Smooth muscle cell (in vitro differentiated cells): ENCODE measurements around the gene PLA2G2E. TPM values are rescaled to one million over a fixed set of nuclear protein-coding genes. Genes with fewer than 3 reads are reported as not detected.

Source experiments
- DNase-seq: peaks from one replicate; lab custom pipeline; 2025; ENCODE audit not compliant: unreplicated experiment; lab: John Stamatoyannopoulos, UW
- H2AFZ ChIP-seq: fragments of 200-600 bp; sonication (generic); 2 replicates; pipeline ENCODE4 v1.6.0; 2016; ENCODE audit warnings: antibody characterized with exemption, low read depth, mild to moderate bottlenecking
- H3F3A ChIP-seq: fragments of 200-600 bp; sonication (generic); 2 replicates; pipeline ENCODE4 v1.6.0; 2017; ENCODE audit warnings: antibody characterized with exemption, low read depth
- H3K27ac ChIP-seq: fragments of 200-600 bp; sonication (generic); 2 replicates; pipeline ENCODE4 v1.5.1; 2016; ENCODE audit warnings: low read depth, mild to moderate bottlenecking
- H3K27me3 ChIP-seq: fragments of 200-600 bp; sonication (generic); 2 replicates; pipeline ENCODE4 v1.6.1; 2016; ENCODE audit warnings: low read depth, mild to moderate bottlenecking
- H3K36me3 ChIP-seq: fragments of 200-600 bp; sonication (generic); 2 replicates; pipeline ENCODE4 v1.5.1; 2016; ENCODE audit warnings: low read depth
- H3K4me1 ChIP-seq: fragments of 200-600 bp; sonication (generic); 2 replicates; pipeline ENCODE4 v1.5.1; 2016; ENCODE audit warnings: low read depth
- H3K4me2 ChIP-seq: fragments of 200-600 bp; sonication (generic); 2 replicates; pipeline ENCODE4 v1.6.0; 2016; ENCODE audit warnings: mild to moderate bottlenecking
- H3K4me3 ChIP-seq: fragments of 200-600 bp; sonication (generic); 2 replicates; pipeline ENCODE4 v1.5.1; 2016; ENCODE audit warnings: mild to moderate bottlenecking
- H3K79me2 ChIP-seq: fragments of 200-600 bp; sonication (generic); 2 replicates; pipeline ENCODE4 v1.6.0; 2016; ENCODE audit warnings: low read depth, mild to moderate bottlenecking
- H3K9ac ChIP-seq: fragments of 200-600 bp; sonication (generic); 2 replicates; pipeline ENCODE4 v1.6.0; 2016; ENCODE audit warnings: low read depth
- H3K9me3 ChIP-seq: fragments of 200-600 bp; sonication (generic); replicated peaks from 2 replicates; pipeline ENCODE4 v1.5.1; 2016; ENCODE audit warnings: low read depth
- H4K20me1 ChIP-seq: fragments of 200-600 bp; sonication (generic); 2 replicates; pipeline ENCODE4 v1.6.0; 2016; ENCODE audit warnings: low read depth
- CTCF ChIP-seq: fragments of 200-600 bp; sonication (generic); IDR thresholded peaks from 2 replicates; pipeline ENCODE4 v1.5.1; 2017; ENCODE audit warnings: borderline replicate concordance, mild to moderate bottlenecking, antibody characterized with exemption; ENCODE audit not compliant: insufficient read depth, poor library complexity, severe bottlenecking
- WGBS: methylation state at CpG from one replicate; pipeline ENCODE4 v1.1.7; 2016; ENCODE audit warnings: low lambda C conversion rate; 5-methylcytosine and 5-hydroxymethylcytosine counted together
- polyA plus RNA-seq: library from polyadenylated mRNA; unstranded; fragments of >200 nt; fragmentation: Nextera tagmentation; extraction: Ambion mirVana; gene quantifications from 2 replicates; pipeline ENCODE4 v1.2.1, GENCODE V29; 2016
- total RNA-seq: library from RNA; depleted of rRNA; stranded (reverse); fragments of >200 nt; gene quantifications from 2 replicates; pipeline ENCODE4 v1.2.3, GENCODE V29; 2014

The PLA2G2E gene
- total and polyA plus RNA-seq, 2 experiments from 2014 or later, result not detected

DNA sequence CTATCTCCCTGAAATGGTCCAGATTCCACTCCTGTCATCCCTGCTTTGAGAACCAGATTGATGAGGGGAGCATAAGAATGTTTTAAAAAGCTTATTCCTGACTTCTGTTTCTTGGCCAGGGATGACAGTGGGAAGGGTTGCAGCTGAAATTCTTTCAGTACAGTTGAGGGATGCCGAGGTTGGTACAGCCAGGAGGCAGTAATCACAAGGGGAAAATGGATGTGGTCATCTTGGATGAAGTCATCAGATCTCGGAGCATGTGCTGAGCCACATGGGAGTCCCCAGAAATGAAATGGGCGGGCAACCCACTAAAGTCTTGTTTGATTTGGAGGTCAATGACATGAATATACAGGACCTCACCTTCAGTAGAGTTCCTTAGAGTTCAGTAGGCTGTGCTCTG is 18.7 kb upstream of the PLA2G2E start:
- H3K27ac ChIP-seq, result no peak overlapping the region
- H3K9me3 ChIP-seq, result no peaks in the 10 kb centered on the region
- no peaks in the 10 kb centered on the region for H3K36me3 ChIP-seq
- H3K9ac ChIP-seq, result no peak overlapping the region
- H4K20me1 ChIP-seq, result no peaks in the 10 kb centered on the region
- H3F3A ChIP-seq, result no peaks in the 10 kb centered on the region
- WGBS, result 77% methylated on average over 3 of the region's 3 CpGs
- no peak overlapping the region for H2AFZ ChIP-seq
- no peak for DNase-seq
- H3K27me3 ChIP-seq, result no peaks in the 10 kb centered on the region
- H3K4me3 ChIP-seq, result no peak overlapping the region
- H3K4me2 ChIP-seq, result no peak overlapping the region
- TF ChIP-seq CTCF, result no peak
- H3K4me1 ChIP-seq, result no peaks in the 10 kb centered on the region
- H3K79me2 ChIP-seq, result no peaks in the 10 kb centered on the region

- H3K4me1 ChIP-seq, result no peaks in the 10 kb centered on the region
- H4K20me1 ChIP-seq, result no peaks in the 10 kb centered on the region
- no peaks in the 10 kb centered on the region for H3F3A ChIP-seq
- H3K4me2 ChIP-seq, result no peak overlapping the region
- no peak overlapping the region for H3K9ac ChIP-seq
- no peaks in the 10 kb centered on the region for H3K9me3 ChIP-seq
- H3K27ac ChIP-seq, result no peak overlapping the region
- H3K27me3 ChIP-seq, result no peaks in the 10 kb centered on the region
- DNase-seq, result no peak
- H2AFZ ChIP-seq, result no peak overlapping the region
- no peaks in the 10 kb centered on the region for H3K79me2 ChIP-seq
- WGBS, result 98% methylated on average over 3 of the region's 3 CpGs
- no peak overlapping the region for H3K4me3 ChIP-seq
- no peaks in the 10 kb centered on the region for H3K36me3 ChIP-seq
- no peak for TF ChIP-seq CTCF
These were observed 17.8 kb upstream of the PLA2G2E start for GRCh38 chr1:19941206-19941568.

DNA sequence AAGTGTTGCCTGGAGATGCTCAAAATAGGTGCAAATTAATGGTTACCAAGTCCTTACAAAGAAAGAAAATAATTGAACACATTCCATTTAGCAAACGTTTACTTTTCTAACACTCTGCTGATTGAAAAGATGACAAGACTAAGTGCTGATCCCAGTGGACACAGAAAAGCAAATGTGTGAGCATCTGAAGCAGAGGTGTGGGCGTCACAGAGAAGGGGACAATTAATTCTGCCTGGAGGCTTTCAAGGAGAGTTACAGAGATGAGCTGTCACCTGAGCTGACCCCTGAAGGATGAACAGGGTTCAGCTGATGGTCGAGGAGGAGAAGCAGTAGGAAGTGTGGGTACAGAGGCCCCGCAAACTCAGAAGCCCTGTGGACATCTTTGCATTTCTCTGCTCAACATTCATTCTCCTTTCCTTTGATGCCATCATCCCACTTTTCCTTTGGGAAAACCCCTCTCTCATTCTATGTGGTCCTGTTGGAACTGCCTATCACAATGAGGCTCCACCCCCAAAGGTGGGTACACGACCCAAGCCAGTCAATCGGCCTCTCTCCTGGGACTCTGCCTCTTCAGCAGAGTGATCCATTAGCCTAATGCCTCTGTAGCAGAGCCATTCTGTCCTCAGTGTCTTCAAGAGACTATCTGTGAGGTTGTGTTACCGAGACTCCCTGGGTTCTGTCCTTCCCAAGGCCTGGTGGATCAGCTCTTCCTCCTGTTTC is 17.2 kb upstream of the PLA2G2E start:
- no peaks in the 10 kb centered on the region for H3K4me1 ChIP-seq
- no peak for TF ChIP-seq CTCF

GRCh38 chr1:19938472-19938871 is 15.1 kb upstream of the PLA2G2E start:
- no peak for TF ChIP-seq CTCF
- no peak overlapping the region for H3K27ac ChIP-seq
- no peaks in the 10 kb centered on the region for H3K27me3 ChIP-seq
- H3K4me1 ChIP-seq, result no peaks in the 10 kb centered on the region
- no peaks in the 10 kb centered on the region for H4K20me1 ChIP-seq
- no peak overlapping the region for H3K9ac ChIP-seq
- no peaks in the 10 kb centered on the region for H3F3A ChIP-seq
- no peak for DNase-seq
- H3K36me3 ChIP-seq, result no peaks in the 10 kb centered on the region
- no peaks in the 10 kb centered on the region for H3K79me2 ChIP-seq
- H3K4me2 ChIP-seq, result no peak overlapping the region
- no peaks in the 10 kb centered on the region for H3K9me3 ChIP-seq
- H3K4me3 ChIP-seq, result no peak overlapping the region
- WGBS, result 85% methylated on average over 1 of the region's 1 CpG
- H2AFZ ChIP-seq, result no peak overlapping the region

More for the DNA sequence above, 17.2 kb upstream of the PLA2G2E start:
- no peaks in the 10 kb centered on the region for H4K20me1 ChIP-seq
- no peaks in the 10 kb centered on the region for H3K9me3 ChIP-seq
- H3K27me3 ChIP-seq, result no peaks in the 10 kb centered on the region
- no peak for DNase-seq
- H3K27ac ChIP-seq, result no peak overlapping the region
- no peak overlapping the region for H3K9ac ChIP-seq
- H3K4me3 ChIP-seq, result no peak overlapping the region
- WGBS, result 84% methylated on average over 7 of the region's 7 CpGs
- H3K79me2 ChIP-seq, result no peaks in the 10 kb centered on the region
- H2AFZ ChIP-seq, result no peak overlapping the region
- no peaks in the 10 kb centered on the region for H3K36me3 ChIP-seq
- no peaks in the 10 kb centered on the region for H3F3A ChIP-seq
- H3K4me2 ChIP-seq, result no peak overlapping the region
